Activated gamma-delta T cell treated with anti-CD3 and anti-CD28 coated beads, Interleukin-2, amount 50 U/mL, for 16 hours (primary cell): ENCODE data around the gene TUT7.
"Not testable (repeated sequence)": the region's sequence is repeated elsewhere in the genome, so short reads cannot be mapped to it uniquely, and the experiment has no call there.

Experiments
- DNase-seq: peaks from one replicate; pipeline ENCODE4 v3.0.0-alpha.2; 2020; ENCODE audit warnings: low read depth

Gene TUT7

GRCh38 chr9:86354011-86354817 lies at the start of gene TUT7:
TSS of gene TUT7 (minus strand) at chr9:86354410. CDS start at chr9:86353199, 1,211 bp downstream.
- DNase-seq = peak; percentile 90

GRCh38 chr9:86402591-86402990 lies 48.4 kb upstream of the TUT7 start:
- DNase-seq = no peak

- no peak for DNase-seq
Measured at GRCh38 chr9:86396412-86396811, 42.2 kb upstream of the TUT7 start.

- DNase-seq = not testable (repeated sequence)
Measured at GRCh38 chr9:86390184-86390583, 36.0 kb upstream of the TUT7 start.

GRCh38 chr9:86389628-86390027 lies 35.4 kb upstream of the TUT7 start:
- DNase-seq = no peak

GRCh38 chr9:86387376-86387775 lies 33.2 kb upstream of the TUT7 start:
- DNase-seq = no peak

- DNase-seq = not testable (repeated sequence)
Measured at GRCh38 chr9:86383000-86383399, 28.8 kb upstream of the TUT7 start.

GRCh38 chr9:86376016-86376415 lies 21.8 kb upstream of the TUT7 start:
- DNase-seq = no peak

GRCh38 chr9:86369810-86370209 lies 15.6 kb upstream of the TUT7 start:
- DNase-seq = no peak

- no peak for DNase-seq
Measured at GRCh38 chr9:86368871-86369521, 14.8 kb upstream of the TUT7 start.

- no peak for DNase-seq
Measured at GRCh38 chr9:86361176-86361575, 7.0 kb upstream of the TUT7 start.

GRCh38 chr9:86359151-86359879 lies 5.1 kb upstream of the TUT7 start:
- DNase-seq = no peak

- DNase-seq = no peak
Measured at GRCh38 chr9:86356871-86357866, 3.0 kb upstream of the TUT7 start.

- no peak for DNase-seq
Measured at GRCh38 chr9:86355814-86356213, 1.6 kb upstream of the TUT7 start.

- no peak for DNase-seq
Measured at GRCh38 chr9:86354818-86355309, 654 bp upstream of the TUT7 start.

GRCh38 chr9:86353655-86354010 lies 577 bp downstream of the TUT7 start:
- peak; percentile 14 for DNase-seq

- no peak for DNase-seq
Measured at GRCh38 chr9:86352440-86353077, 1.7 kb downstream of the TUT7 start.

GRCh38 chr9:86351880-86352279 lies 2.3 kb downstream of the TUT7 start:
- DNase-seq = no peak

GRCh38 chr9:86350006-86350760 lies 4.0 kb downstream of the TUT7 start:
- DNase-seq = no peak

- DNase-seq = no peak
Measured at GRCh38 chr9:86349271-86349670, 4.9 kb downstream of the TUT7 start.
